Non-pigmented ciliary epithelial cell (primary cell): ENCODE data around the gene GPR171.

Experiments used
- DNase-seq: peaks from one replicate; pipeline ENCODE4 v3.0.0-alpha.2; 2010; ENCODE audit warnings: low read depth

The GPR171 gene

DNA sequence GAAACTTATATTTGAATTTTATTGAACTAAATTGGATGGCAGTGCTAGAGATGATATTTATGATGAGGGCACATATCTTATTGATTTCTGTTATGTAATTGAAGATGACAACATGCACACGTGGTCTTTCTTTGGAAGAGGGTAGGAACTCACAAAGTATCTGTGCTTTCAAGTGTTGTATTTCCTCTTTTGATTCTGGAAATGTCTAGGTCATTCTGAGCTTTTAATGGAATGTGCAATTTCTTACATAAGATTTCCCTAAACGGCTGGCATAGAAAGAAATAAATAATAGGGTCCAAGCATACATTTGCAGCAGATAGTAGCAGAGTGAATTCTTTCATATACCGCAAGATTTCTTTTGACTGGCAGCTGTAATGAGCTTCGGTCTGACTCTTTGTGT is 10.1 kb upstream of the GPR171 start:
- no peak for DNase-seq

DNA sequence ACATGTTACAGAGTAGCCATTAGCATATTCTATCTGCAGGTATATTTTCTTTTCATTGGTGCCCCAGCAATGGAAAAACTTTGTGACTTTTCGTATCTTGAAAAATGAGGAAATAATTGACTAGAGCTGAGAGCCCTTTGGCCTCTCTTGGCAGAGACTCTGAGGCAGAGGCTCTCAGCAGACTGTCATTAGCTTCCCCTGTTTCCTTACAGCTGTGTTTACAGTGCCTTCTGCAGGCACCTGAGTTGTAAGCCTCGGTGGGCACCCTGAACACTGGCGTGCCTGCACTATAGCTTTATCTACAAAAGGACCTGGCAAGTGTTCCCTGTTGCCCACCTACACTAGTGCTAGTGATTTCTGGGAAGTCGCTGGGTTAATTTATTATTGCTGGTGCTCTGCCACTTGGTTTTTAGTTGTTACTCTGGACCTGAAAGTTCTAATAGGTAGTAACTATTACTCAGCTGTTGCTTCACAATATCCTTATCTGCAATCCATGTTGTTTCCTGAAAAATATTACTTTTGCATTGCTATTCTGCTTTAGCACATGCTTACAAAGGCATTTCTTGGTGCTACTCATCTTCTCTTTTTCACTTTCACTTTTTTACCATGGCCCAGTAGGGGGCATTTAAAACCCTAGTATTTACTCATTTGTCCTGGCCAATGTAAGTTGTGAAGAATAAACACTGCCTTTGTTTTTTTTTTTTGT is 7.8 kb upstream of the GPR171 start:
- DNase-seq = no peak

GRCh38 chr3:151209654-151210053 is 6.6 kb upstream of the GPR171 start:
- DNase-seq = no peak

- DNase-seq = no peak
These were observed 3.2 kb upstream of the GPR171 start for GRCh38 chr3:151206201-151206600.

GRCh38 chr3:151205482-151205881 is 2.5 kb upstream of the GPR171 start:
- no peak for DNase-seq

- DNase-seq = no peak
These were observed 1.8 kb upstream of the GPR171 start for GRCh38 chr3:151204530-151205402.

DNA sequence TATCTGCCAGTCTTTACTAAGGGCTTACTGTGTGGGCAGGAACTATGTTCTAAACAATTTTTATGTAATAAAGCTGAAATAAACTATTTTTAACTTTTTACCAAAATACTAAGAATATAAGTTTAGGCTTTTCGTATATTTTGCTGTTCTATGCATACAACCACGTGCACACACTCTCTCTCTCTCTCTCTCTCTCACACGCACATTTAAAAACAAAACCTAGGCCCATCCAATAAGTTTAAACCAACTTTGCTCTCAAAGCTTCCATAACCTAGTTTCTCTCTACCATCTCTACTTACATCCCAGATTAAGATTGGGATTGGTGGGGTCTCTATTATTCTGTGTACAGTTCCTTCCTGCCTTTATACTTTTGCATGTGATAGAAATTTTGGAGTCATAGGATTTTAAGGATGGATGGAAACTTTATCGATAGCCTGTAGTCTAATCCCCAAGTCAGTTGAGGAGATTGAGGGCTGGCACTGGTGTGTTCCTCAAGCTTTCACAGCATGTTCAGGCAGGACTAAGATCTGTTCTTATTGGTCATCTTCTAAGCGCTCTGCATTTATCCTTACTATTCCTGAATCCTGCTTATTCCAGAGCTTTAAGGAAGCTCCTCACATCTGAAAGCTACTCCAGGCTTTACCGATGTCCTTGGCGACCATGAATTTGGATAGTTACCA is 1.8 kb downstream of the GPR171 start:
- no peak for DNase-seq

DNA sequence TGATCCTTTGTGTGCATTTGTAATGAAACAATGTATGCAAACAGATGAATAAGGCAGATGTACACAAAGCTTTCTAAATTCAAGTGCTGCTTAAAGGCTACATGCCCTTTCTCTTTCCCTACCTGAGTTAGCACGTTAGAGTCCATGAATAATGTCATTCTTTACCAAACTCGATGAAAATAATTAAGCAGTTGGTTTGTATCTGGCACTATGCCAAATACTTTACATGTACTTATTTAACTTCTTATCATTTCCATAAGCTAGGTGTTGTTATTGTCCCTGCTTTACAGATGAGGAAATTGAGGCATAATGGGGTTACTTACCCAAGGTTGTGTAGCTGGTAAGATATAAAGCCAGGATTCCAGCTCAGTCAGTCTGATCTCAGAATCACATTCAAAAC is 2.4 kb downstream of the GPR171 start:
- no peak for DNase-seq

DNA sequence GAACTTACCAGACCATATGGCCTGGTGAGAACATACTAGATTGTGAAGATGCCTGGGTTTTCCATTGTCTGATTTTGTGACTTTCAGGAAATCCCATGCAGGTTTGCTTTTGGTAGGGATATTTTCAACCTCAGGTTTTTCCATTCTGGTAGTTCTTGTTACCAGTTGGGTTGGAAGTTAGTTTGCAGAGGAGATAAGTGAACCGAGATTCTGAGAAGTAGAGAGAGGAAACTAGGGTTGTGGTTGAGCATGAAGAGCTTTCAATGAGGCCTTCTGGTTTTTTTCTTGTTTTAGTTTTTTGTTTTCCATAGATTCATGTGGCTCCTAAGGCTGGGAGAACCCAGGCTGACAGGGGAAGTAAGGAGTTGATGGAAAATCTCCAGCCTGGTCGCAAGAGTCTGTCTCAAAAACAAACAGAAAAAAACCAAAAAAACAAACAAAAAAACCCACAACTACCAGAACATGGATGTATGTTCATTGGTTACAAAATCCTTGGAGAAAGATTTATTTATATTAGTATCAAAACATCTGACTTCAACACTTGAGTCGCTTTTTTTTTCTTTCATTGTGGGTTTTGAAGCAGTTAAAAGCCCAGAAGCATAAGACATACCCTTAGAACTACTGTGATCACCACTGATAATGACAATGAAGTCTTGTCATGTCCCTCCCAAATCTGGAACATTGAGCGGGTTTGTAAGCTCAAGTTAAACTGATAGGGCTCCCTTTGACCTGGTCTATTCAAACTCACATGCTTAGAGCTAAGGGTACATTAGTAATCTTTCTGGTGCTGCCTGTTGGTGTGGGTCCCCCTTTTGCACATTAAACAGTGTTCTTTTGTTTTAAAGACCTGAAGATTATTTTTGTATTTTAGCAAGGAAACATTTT is 3.2 kb downstream of the GPR171 start:
- DNase-seq = no peak

DNA sequence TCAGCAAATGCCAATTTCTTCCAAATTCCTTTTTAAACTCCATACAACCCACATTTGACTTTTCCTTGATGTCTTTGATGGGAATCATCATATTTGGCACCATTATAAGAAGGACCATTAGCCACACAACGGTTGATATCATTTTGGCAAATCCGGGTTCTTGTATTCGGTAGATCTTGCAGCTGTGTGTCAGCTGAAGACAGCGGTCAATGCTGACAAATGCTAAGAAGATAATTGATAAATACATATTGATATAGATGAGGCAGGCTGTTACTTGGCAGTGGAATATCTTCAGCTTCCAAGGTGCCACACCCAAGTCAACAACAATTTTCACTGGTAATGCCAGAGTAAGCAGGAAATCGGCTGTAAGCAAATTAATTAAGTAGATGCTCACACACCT is 4.2 kb downstream of the GPR171 start:
- no peak for DNase-seq

DNA sequence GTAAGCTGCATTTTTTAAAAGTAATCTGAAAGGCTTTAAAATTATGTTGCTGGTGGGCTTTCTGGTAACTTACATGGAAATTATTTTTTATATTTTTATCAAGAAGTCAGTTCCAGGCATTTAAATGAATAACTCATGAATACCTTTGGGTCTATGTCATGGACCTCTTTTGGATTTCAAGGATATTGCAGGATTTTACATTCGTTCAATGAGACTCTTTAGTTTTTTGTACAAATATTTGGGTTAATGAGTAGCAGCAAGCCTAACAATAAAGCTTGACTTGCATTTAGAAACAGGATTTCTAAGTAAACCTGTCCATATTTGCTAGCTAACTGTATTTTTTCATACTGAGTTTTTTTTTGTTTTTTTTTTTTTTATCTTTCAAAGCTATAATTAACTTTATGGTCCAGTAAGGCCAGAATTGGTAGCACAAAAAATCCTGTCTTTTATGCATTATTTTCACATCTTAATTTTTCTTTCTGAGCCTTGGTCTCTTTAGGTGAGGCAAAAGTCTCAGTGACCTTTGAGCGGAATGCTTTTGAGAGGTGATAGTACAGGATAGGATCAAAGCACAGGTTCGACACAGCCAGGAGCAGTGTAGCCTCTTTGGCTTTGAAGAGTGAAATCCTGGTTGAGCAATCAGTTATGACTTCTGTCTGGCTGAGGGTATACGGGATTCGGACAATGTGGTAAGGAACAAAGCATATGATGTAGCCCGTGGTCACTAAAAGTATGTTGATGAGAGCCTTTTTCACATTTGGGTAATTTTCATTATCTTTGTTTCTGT is 4.8 kb downstream of the GPR171 start:
- no peak for DNase-seq

DNA sequence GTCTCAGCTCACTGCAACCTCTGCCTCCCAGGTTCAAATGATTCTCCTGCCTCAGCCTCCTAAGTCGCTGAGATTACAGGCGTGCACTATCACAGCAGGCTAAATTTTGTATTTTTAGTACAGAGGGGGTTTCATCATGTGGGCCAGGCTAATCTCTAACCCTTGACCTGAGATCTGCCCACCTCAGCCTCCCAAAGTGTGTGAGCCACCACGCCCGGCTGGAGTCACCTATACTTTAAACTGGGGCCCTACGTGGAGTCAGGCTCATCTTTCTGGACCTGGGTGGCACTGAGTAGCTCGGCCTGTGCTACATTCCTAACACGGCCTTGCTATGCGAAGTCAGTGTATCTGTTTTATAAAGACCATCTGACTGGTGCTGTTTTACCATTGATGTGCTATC is 5.8 kb downstream of the GPR171 start:
- DNase-seq = no peak

- no peak for DNase-seq
These were observed 6.6 kb downstream of the GPR171 start for GRCh38 chr3:151196434-151196833.

DNA sequence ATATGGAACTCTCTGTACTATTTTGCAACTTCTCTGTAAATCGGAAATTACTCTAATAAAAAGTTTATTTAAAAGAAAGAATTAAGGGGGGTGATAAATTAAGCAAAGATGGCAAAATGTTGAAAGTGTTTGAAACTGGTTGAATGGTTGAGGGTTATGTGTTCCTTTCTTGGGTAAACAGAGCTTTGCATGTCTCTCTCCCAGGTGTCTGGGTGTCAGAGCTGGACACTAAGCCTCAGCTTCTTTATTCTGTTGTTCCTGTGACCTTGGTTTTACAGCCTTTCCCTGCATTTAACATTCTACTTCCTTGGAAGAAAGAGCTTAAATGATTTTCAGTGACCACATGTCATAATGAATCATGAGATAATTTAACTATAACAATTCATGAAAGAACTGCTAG is 7.2 kb downstream of the GPR171 start:
- DNase-seq = no peak

DNA sequence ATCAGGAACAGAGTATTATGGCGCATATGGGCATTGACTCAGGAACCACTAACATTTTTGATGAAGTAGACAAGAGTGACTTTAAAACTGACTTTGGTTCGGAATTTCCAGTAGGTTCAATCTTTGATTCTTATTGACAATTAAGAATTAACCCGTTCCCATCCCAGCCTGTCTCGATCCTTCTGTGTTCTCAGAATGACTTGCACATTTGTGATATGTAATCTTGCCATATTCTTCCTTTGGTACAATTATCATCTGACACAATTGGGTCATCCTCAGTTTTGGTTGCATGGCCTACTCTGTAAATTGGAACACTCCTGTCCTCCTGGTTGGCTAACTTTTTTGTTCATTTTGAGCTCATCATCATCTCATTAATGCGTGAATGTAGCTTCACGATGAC is 10.5 kb downstream of the GPR171 start:
- DNase-seq = no peak

- DNase-seq = no peak
These were observed 11.9 kb downstream of the GPR171 start for GRCh38 chr3:151191095-151191494.

DNA sequence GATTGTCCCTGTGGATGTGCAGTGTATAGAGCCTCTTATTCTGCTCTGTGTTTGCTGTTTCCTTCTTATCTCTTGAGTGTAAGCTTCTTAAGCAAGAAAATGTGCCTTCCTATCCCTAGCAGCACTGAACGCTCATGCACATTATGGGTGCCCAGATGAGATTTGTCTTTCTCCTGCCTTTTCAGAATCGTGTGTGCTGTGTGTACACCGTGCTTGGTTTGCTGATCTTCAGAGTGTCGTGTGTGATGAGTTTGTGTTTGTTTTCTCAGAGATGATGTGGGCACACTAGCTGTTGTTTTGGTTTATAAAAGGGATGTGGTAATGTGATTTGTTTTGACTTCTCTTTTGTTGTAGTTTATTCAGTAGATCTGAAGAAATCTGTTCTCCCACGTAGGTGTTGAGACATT is 19.7 kb downstream of the GPR171 start:
- DNase-seq = no peak

DNA sequence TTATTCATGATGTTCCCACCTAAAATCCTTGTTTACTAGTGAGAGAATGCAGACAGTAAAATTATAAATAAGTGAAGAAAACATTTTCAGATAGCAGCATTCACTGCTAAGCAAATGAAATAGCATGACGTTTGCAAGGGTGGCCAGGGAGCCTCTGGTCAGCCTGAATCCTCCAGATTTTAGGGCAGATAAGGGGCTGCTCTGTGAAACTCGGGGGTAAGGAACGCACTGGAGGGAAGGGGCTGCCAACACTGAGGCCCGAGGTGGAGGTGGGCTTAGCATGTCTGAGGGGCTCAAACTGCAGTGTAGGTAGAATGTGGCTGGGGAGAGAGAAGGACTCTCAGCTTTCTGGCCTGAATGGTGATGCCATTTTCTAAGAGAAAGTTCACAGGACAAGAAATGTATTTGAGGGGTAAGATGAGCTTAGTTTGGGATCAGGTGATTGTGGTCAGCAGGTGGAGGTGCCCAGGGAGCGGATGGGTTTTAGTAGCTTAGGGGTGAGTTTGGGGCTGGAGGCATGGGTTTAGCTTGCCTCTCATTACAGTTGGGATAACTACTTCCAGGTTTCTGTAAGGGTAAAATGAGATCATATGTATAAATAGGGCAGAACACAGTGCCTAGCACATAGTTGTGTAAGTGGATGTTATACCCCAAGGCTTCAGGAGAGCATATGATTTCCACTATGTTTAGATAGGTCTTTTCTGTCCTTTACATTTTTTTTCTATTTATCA is 20.5 kb downstream of the GPR171 start:
- no peak for DNase-seq

DNA sequence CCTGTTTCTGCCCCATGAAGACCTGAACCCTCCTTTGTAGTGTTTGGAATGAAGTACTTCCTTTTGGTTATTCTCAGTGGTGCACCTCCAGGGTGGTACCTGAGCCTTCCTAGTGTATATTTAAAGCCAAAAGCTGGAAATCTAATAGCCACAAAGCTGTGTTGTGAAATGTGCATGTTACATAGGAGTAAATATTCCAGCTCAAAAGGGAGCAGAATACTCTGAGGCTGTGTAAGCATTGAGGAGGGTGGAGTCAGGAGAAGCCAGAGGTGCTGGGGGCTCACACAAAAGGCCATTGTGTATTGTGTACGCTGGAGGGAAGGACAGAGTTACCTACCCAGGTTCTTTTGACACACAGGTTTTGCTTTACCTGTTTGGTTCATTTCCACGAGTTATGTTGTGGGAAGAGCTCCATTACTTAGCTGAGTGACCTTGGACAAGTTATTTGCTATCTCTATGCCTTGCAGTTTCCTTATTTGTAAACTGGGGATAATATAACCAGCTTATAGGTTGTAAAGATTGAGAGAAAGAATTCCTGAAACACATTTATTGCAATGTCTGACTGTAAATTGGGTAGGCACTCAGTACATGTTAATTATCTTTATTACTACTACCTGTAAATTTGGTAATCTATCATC is 24.7 kb downstream of the GPR171 start:
- no peak for DNase-seq

DNA sequence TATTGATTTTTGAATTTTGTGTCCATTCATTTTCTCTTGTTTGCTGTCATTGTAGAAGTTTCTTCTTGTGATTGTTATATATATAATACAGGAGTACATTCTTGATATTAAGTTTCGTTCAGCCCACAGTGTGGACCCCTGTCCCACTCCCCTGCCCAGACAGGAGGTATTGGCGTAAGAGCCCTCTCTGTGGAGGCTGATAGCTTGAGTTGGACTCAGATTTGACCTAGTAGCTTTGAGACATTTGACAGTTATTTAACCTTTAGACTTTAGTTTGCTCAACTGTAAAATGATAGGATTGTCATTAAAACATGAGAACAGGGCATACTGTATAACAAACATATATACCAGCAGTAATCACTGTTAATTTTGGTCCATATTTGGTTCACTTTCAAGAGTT is 27.1 kb downstream of the GPR171 start:
- DNase-seq = no peak
